DMS114 treated with DMSO at 0.1 percent for 48 hours (cell line): ENCODE measurements around the gene L3MBTL2.
"Not testable (repeated sequence)": the region's sequence is repeated elsewhere in the genome, so short reads cannot be mapped to it uniquely, and the experiment has no call there.

Experiments used
- DNase-seq: peaks from one replicate; lab custom pipeline; 2025; ENCODE audit not compliant: unreplicated experiment; lab: John Stamatoyannopoulos, UW

The L3MBTL2 gene

DNA sequence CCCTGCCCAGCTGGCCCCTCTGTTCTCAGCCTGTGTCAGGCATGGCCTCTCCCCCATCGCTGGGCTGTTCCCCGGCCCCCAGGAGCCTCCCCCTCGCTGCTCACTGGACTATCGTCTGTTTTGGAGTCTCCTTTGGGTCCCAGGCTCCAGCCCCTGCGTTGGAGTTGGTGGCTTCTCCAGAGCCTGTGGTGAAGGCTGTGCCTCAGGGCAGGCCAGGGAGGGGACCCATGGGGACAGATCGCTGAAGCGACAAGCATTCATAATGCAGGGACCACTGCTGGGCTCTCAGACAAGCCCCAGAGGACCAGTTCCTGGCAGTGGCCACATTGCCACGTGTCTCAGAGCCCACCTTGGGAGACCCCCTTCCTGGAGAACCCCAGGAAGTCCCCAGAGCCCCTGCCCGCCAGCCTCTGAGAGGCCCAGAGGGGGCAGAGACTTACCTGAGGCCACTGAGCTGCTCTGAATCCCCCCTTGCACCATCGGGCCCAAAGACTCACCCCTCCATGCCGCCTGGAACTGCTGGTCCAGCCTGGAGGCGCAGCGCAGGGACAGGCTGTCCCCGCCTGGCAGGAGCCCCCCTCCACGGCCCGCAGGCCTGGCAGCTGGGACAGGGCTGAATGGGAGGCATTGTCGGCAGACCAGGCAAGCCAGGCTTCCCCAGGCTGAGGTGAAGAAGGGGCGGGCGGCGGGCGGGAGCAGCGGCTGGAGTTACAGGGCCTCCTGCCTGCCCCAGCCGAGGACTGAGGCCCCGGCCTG, 35.4 kb downstream of the L3MBTL2 start, which contains the start of gene CHADL:
TSS of gene CHADL (minus strand) at position 555 of the 756 bp plus-strand sequence. CDS start at position 505, 50 bp downstream.
- DNase-seq, result no peak

GRCh38 chr22:41241133-41241676, 36.1 kb downstream of the L3MBTL2 start:
- no peak for DNase-seq

DNA sequence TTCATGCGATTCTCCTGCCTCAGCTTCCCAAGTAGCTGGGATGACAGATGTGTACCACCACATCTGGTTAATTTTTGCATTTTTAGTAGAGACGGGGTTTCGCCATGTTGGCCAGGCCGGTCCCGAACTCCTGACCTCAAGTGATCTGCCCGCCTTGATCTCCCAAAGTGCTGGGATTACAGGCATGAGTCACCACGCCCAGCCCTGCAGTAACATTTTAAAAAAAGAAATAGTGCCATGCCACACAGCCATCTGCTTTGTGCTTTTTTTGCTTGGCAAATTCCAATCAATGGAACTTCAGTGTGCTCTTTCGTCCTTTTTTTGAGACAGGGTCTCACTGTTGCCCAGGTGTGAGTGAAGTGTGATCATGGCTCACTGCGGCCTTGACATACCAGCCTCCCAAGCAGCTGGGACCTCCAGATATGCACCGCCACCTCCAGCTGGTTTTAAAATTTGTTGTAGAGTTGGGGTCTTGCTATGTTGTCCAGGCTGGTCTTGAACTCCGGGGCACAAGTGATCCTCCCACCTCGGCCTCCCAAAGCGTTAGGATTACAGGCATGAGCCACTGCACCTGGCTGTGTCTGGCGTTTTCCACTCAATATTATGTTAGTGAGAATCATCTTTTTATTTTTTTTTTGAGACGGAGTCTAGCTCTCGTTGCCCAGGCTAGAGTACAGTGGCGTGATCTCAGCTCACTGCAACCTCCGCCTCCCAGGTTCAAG, 37.4 kb downstream of the L3MBTL2 start:
- no peak for DNase-seq

GRCh38 chr22:41243361-41243760, 38.2 kb downstream of the L3MBTL2 start:
- DNase-seq, result no peak

DNA sequence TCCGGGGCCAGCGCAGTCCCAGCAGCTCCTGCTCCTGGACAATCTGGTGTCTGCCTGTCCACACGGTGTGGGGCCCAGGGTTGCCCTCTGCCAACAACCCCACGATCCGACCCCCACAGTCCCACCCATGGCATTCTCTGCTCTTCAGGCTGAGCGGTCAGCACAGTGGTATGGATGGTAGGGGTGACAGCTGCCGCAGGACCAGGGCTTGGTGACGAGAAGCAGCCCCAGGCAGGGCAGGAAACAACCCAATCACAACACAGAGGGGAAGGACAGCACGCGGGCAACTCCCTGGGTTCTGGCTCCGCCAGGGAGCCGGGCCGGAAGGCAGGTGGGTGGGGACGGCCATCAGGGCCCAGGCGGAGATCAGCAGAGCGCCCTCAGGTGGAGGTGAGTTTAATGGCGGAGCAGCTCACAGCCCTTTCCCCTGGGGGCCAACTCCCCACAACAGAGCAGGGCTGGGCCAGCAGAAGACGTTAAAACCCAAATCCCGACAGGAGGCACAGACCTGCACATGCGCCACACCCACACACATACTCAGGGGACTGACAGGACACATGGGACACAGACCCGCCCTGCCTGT, 40.9 kb downstream of the L3MBTL2 start:
- no peak for DNase-seq

GRCh38 chr22:41247703-41248102, 42.6 kb downstream of the L3MBTL2 start:
- no peak for DNase-seq

GRCh38 chr22:41248314-41248713, 43.2 kb downstream of the L3MBTL2 start:
- no peak for DNase-seq

- no peak for DNase-seq
These were observed 43.6 kb downstream of the L3MBTL2 start for GRCh38 chr22:41248758-41249157.

- no peak for DNase-seq
These were observed 44.3 kb downstream of the L3MBTL2 start for GRCh38 chr22:41249442-41249841.

GRCh38 chr22:41250127-41250526, 45.0 kb downstream of the L3MBTL2 start:
- DNase-seq, result no peak

- no peak for DNase-seq
These were observed 47.3 kb downstream of the L3MBTL2 start for GRCh38 chr22:41252365-41252764.

GRCh38 chr22:41254230-41254629, 49.1 kb downstream of the L3MBTL2 start:
- no peak for DNase-seq

DNA sequence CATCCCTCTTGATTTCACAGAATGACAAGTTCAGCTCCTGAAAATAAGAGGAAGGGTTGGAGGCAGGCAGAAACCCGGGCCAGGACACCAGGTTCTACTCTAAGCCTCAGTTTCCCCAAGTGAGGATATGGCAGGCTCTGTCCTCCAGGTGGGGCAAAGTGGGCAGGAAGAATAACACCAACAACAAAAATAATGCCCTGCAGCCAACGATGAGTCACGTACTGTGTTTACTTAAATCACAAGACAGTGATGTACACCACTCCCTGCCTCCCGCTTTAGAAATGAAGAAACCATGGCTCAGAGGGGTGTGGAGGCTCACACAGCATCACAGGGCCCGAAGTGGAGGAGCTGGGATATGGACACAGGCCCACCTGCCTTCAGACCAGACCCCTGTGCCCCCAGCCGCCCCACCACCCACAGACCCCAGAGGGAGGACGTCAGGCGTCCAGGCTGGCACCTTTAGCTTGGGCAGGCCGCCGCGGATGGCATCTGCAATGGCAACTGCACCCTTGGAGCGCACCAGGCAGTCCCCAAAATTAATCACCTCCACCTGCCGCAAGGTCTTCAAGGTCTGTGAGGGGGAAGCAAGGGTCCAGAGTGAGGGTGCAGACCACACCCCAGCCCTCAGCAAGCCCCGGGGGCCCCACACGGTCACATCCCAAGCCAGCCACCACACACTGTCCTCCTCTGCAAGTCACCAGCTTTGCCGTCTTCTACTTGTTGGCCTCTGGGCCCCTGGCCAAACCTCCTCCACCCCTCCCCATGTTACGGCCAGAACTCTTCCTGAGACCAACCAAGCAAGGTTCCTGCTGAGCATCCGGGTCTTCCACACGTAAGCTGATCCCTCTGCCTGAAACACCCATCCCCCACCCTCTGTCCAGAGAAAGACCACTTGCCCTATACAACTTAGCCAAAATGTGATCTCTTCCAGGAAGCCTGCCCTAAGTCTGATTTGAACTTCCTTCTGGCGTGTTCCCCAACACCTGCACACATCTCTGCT, 51.4 kb downstream of the L3MBTL2 start:
- DNase-seq, result no peak

GRCh38 chr22:41257696-41258095, 52.6 kb downstream of the L3MBTL2 start:
- no peak for DNase-seq

GRCh38 chr22:41259756-41260155, 54.6 kb downstream of the L3MBTL2 start:
- not testable (repeated sequence) for DNase-seq

DNA sequence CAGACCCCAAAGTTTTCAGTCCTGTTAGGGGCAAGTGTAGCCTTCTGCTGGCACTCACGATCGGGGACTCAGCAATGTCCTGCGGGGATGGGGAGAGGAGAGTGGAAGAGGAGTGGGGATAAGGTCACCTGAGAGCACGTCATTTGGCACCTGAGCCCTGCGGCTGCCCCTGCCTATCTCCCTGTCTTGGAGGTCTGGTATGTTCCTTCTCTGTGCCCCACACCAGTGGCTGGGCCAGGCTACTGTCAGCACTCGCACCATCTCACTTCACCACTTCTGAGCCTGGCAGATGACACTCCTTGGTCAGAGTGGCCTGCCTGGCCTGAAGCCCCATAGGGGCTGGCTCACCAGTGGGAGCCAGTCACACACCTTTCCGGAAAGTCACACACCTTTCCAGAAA, 55.8 kb downstream of the L3MBTL2 start:
- no peak for DNase-seq

- DNase-seq, result no peak
These were observed 56.6 kb downstream of the L3MBTL2 start for GRCh38 chr22:41261541-41262249.

DNA sequence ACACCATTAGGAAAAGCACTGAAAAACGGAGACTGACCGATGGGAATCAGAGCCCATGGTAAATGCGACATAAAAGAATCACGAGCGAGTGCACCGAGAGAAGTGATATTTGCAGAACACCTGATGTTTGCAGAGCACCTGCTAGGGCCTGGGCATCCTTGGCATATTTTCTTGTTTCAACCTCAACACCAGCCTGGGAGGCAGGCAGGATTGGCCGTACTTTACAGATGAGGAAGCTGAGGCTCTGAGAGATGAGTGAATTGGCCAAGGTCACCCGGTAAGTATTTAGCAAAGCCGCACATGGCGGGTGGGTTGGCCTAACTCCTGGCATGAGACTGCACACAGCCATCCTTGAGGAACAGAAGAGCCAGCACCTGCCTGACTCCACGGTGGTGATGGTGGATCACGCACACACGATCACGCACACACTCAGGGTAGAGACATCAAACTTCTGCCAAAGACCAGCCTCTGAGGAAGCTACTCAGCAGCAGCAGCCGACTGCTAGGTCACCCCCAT, 57.2 kb downstream of the L3MBTL2 start:
- DNase-seq, result no peak

DNA sequence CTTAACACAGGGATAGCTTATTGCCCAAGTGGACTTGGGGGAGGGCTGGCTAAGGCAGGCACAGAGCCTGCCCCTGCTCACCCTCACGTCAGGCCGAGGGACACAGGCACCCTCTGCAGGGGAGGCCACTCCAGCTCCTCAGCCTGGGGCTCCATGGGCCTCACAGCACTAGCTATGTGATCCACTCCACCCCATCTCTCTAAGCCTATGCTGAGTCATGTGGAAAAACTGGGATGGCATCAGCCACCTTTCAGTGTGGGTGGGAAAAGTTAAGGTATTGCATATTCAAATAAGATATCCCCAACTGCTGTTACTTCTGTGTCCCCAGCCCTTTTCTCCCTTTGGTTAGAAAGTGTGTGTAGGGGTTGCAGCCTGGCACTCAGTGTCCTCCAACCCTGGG, 58.6 kb downstream of the L3MBTL2 start:
- no peak for DNase-seq
